GM12878 (cell line): ENCODE measurements around the gene SLC12A2. TPM values are rescaled to one million over a fixed set of nuclear protein-coding genes. Genes with fewer than 3 reads are reported as not detected.

Experiments used
- ATAC-seq: fragments of 200-7000 bp; cut with Tn5 transposase; 3 replicates; pipeline ENCODE4 v1.9.1; 2020; ENCODE audit warnings: mild to moderate bottlenecking, moderate library complexity
- BruUV-seq: library from RNA; stranded (reverse); fragments of 400-500 nt; replicated peaks from 2 replicates; lab custom pipeline; 2021; lab: Mats Ljungman, UMichigan
- CTCF ChIA-PET: fragments of 300-600 bp; sonication (Branson Sonifier 250); formaldehyde crosslinking; extraction: SDS; loops from one replicate; lab custom pipeline; 2021; ENCODE audit warnings: inconsistent platforms; lab: Yijun Ruan, JAX
- POLR2A ChIA-PET: fragments of 350-600 bp; formaldehyde crosslinking; extraction: SDS; loops from one replicate; lab custom pipeline; 2021; ENCODE audit warnings: inconsistent platforms; lab: Charles Lee
- RAD21 ChIA-PET: fragments of 300-600 bp; sonication (Branson Sonifier 250); formaldehyde crosslinking; loops from one replicate; lab custom pipeline; 2023; ENCODE audit warnings: antibody characterized with exemption; ENCODE audit not compliant: unreplicated experiment; lab: Charles Lee
- SMC1A ChIA-PET: fragments of 300-600 bp; sonication (Branson Sonifier 250); formaldehyde crosslinking; loops from one replicate; lab custom pipeline; 2023; ENCODE audit not compliant: unreplicated experiment, uncharacterized antibody; lab: Charles Lee
- DNase-seq: peaks from one replicate; pipeline ENCODE4 v3.0.0-alpha.2; 2011; ENCODE audit warnings: low read depth, low spot score
- FAIRE-seq: peaks from 3 replicates; lab custom pipeline; 2011; peaks lifted over from hg19 to GRCh38; lab: Jason Lieb, UNC
- H2AFZ ChIP-seq: 2 replicates; pipeline ENCODE4 v1.6.0; 2011; ENCODE audit warnings: low read depth, low read length, control low read depth; ENCODE audit not compliant: control insufficient read depth
- H3K27ac ChIP-seq: 2 replicates; pipeline ENCODE4 v1.5.1; 2011; ENCODE audit warnings: control low read depth; ENCODE audit not compliant: control insufficient read depth, insufficient read depth
- H3K27me3 ChIP-seq, 2 experiments: replicated peaks in 1 of 2; 2 replicates each; pipeline versions ENCODE4 v1.6.0 to v1.6.1; 2011; ENCODE audit warnings: low read length in 1 of 2; ENCODE audit not compliant: control insufficient read depth in 2 of 2, insufficient read depth in 2 of 2
- H3K36me3 ChIP-seq, 2 experiments: 2 replicates each; pipeline ENCODE4 v1.5.1; 2011; ENCODE audit warnings: low read length in 1 of 2; ENCODE audit not compliant: control insufficient read depth in 2 of 2, insufficient read depth in 2 of 2
- H3K4me1 ChIP-seq: 2 replicates; pipeline ENCODE4 v1.6.1; 2011; ENCODE audit warnings: mild to moderate bottlenecking, low read length, moderate library complexity, mixed read lengths; ENCODE audit not compliant: control insufficient read depth, insufficient read depth
- H3K4me2 ChIP-seq: 2 replicates; pipeline ENCODE4 v1.6.0; 2011; ENCODE audit warnings: control low read depth; ENCODE audit not compliant: control insufficient read depth, insufficient read depth
- H3K4me3 ChIP-seq: fragments of 200-600 bp; sonication (generic); 2 replicates; pipeline ENCODE4 v1.5.1; 2016
- H3K79me2 ChIP-seq: 2 replicates; pipeline ENCODE4 v1.6.0; 2011; ENCODE audit warnings: low read length; ENCODE audit not compliant: control insufficient read depth, insufficient read depth
- H3K9ac ChIP-seq: 2 replicates; pipeline ENCODE4 v1.8.0; 2011; ENCODE audit warnings: low read length, control low read depth, mixed read lengths; ENCODE audit not compliant: control insufficient read depth, insufficient read depth
- H3K9me3 ChIP-seq: replicated peaks from 3 replicates; pipeline ENCODE4 v1.5.1; 2011; ENCODE audit warnings: mild to moderate bottlenecking, low read length; ENCODE audit not compliant: control insufficient read depth, insufficient read depth
- H4K20me1 ChIP-seq: 2 replicates; pipeline ENCODE4 v1.6.0; 2011; ENCODE audit not compliant: control insufficient read depth, insufficient read depth
- BACH1 ChIP-seq: fragments of 450-650 bp; IDR thresholded peaks from 2 replicates; pipeline ENCODE4 v1.6.1; 2017; ENCODE audit warnings: mild to moderate bottlenecking, borderline replicate concordance
- BMI1 ChIP-seq: fragments of 450-650 bp; IDR thresholded peaks from 2 replicates; pipeline ENCODE4 v1.6.1; 2016; ENCODE audit warnings: mild to moderate bottlenecking, moderate library complexity, borderline replicate concordance
- E4F1 ChIP-seq: fragments of 450-650 bp; IDR thresholded peaks from 2 replicates; pipeline ENCODE4 v1.6.1; 2018; ENCODE audit warnings: borderline replicate concordance, mild to moderate bottlenecking; ENCODE audit not compliant: partially characterized antibody
- FOXM1 ChIP-seq: IDR thresholded peaks from 2 replicates; pipeline ENCODE4 v1.6.1; 2012; ENCODE audit warnings: low read depth, mild to moderate bottlenecking, inconsistent platforms, low read length, moderate library complexity
- HDAC6 ChIP-seq: fragments of 200-600 bp; sonication (generic); IDR thresholded peaks from one replicate; pipeline ENCODE4 v1.8.0; 2017; ENCODE audit warnings: antibody characterized with exemption; ENCODE audit not compliant: unreplicated experiment
- HDGF ChIP-seq: fragments of 450-650 bp; IDR thresholded peaks from 2 replicates; pipeline ENCODE4 v1.6.1; 2016; ENCODE audit warnings: antibody characterized with exemption
- MXI1 ChIP-seq: fragments of 150-350 bp; IDR thresholded peaks from 2 replicates; pipeline ENCODE4 v1.6.1; 2011; ENCODE audit warnings: low read depth, mild to moderate bottlenecking, inconsistent platforms, low read length, improper control_type of control experiment
- SREBF1 ChIP-seq: IDR thresholded peaks from 2 replicates; pipeline ENCODE4 v1.6.1; 2012; ENCODE audit warnings: mild to moderate bottlenecking, low read length
- SUPT20H ChIP-seq: IDR thresholded peaks from 2 replicates; pipeline ENCODE4 v1.6.1; 2011; ENCODE audit warnings: low read depth, mild to moderate bottlenecking, low read length, moderate library complexity, borderline replicate concordance; ENCODE audit not compliant: control insufficient read depth
- TARDBP ChIP-seq: IDR thresholded peaks from 2 replicates; pipeline ENCODE4 v1.6.1; 2016; ENCODE audit warnings: borderline replicate concordance
- WRNIP1 ChIP-seq: IDR thresholded peaks from 2 replicates; pipeline ENCODE4 v1.6.1; 2011; ENCODE audit warnings: low read depth, low read length, improper control_type of control experiment, borderline replicate concordance
- WGBS: methylation state at CpG from one replicate; pipeline ENCODE4 v1.1.6; 2016; ENCODE audit warnings: low lambda C conversion rate; ENCODE audit not compliant: insufficient replicate concordance, insufficient coverage; ENCODE audit errors: missing lambda C conversion rate; 5-methylcytosine and 5-hydroxymethylcytosine counted together
- in situ Hi-C: fragments of 300-500 bp; cut with MboI; formaldehyde crosslinking; loops from 9 replicates; pipeline ENCODE4 v1.14.3; 2018; ENCODE audit warnings: mixed read lengths
- intact Hi-C: fragments of 100-400 bp; cut with micrococcal nuclease; formaldehyde crosslinking; loops from one replicate; pipeline ENCODE4 v1.14.2; 2022; ENCODE audit not compliant: unreplicated experiment
- polyA plus RNA-seq, 11 experiments: library from polyadenylated mRNA; depleted of rRNA in 4 of 11; unstranded in 6 of 11; stranded (reverse) in 5 of 11; fragments of >200 nt; fragmentation: Nextera tagmentation in 4 of 11; fragmentation: Illumina TruSeq in 1 of 11; extraction: Ambion mirVana in 4 of 11; extraction: Trizol in 1 of 11; gene quantifications; 1 replicate in 1 of 11; 2 replicates in 10 of 11; pipeline versions ENCODE4 v1.2.1 to v1.2.3, GENCODE V29; 2011 to 2016; ENCODE audit warnings: inconsistent platforms in 2 of 11, missing spikeins in 2 of 11, low read depth in 1 of 11
- total RNA-seq, 4 experiments: library from RNA; depleted of rRNA in 3 of 4; stranded (reverse); fragments of >200 nt in 3 of 4; fragmentation: Illumina TruSeq in 1 of 4; extraction: Trizol in 1 of 4; gene quantifications; 2 replicates each; pipeline versions ENCODE4 v1.2.1 to v1.2.3, GENCODE V29; 2013 to 2021
- TF ChIP-seq, protein P1 (sequence below): IDR thresholded peaks from 2 replicates; pipeline ENCODE4 v1.6.1; 2012; ENCODE audit warnings: mild to moderate bottlenecking, low read depth, low read length
- TF ChIP-seq, protein P2 (sequence below): fragments of 450-650 bp; IDR thresholded peaks from 2 replicates; pipeline ENCODE4 v1.6.1; 2017; ENCODE audit warnings: antibody characterized with exemption, mild to moderate bottlenecking, moderate library complexity

Gene SLC12A2
- total and polyA plus RNA-seq, 10 of the 15 experiments (the other 5 are each of a cell fraction or from before 2014, with no cell fraction given), result 5.1 to 21.8 (median 10.5) TPM

DNA sequence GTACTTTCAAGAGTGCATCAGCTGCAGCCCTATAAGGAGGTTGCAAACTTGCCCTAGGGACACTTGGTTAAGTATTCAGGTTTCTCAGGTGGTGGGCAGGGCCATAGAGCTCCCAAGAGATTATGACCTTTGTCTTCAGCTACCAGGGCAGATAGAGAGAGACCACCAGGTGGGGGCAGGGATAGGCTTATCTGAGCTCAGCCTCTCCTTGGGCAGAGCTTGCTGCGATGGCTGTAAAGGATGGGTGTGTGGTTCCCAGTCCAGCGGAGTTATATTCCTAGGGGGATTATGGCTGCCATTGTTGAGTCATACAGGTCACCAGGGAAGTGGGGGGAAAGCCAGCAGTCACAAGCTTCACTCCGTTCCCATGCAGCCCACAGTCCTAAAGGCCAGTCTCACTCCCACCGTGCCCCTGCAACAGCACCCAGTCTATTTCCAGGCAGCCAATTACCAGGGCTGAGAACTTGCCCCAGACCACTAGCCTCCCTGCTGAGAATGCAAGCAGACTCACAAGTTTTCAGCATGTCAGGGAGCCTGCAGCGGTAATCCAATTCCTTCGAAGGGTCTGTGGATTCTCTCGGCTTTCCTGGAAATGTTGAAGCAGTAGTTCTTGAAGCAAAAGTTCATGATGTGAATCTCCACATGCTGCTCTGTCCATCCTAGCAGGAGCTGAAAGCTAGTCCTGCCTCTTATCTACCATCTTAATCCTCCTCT, 151.5 kb downstream of the SLC12A2 start (continued):
- TF ChIP-seq E4F1, result no peak

DNA sequence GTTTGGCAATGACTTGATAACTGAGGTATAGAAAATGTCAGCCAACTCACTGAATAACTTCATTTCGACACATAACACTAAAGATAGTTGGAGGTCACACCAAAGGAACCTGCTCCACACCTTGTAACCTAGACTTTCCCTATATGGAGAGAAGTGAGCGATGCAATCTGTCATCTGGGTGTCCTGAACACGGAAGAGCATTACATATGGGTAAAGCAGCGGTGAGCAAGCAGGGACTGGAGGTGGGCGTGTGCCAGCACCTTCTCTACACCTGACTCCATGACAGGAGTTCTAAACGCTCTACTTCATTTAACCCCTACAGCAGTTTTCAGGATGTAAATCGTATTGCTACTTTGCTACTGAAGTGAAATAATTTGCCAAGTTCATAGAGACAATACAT, 152.8 kb downstream of the SLC12A2 start:
- Histone ChIP-seq H3K4me2 (no peak overlapping the region), H3K27ac (no peak overlapping the region), H2AFZ (no peak overlapping the region), H3K27me3 (no peaks in the 10 kb centered on the region), H3K4me1 (no peaks in the 10 kb centered on the region), H3K9ac (no peak overlapping the region), H4K20me1 (no peaks in the 10 kb centered on the region), H3K9me3 (no peaks in the 10 kb centered on the region), H3K79me2 (no peaks in the 10 kb centered on the region), H3K36me3 (no peaks in the 10 kb centered on the region), H3K4me3 (no peak overlapping the region)
- RAD21 ChIA-PET, result interaction anchor here (1.3 kb wide), 1 partner anchor 23 kb away, joined by 3 read pairs; no protein-coding TSS in a partner anchor
- FAIRE-seq (no peak), DNase-seq (no peak), ATAC-seq (no peak)
- in situ Hi-C loops (no loop called here), intact Hi-C loops (no loop called here)
- POLR2A ChIA-PET, result no interaction called here
- WGBS, result 29% methylated on average over 7 of the region's 7 CpGs
- BruUV-seq, result no TSS peak
- SMC1A ChIA-PET, result interaction anchor here (0.9 to 2.2 kb wide), 4 partner anchors 21 to 255 kb away, joined by 3 to 7 read pairs (median 4); no protein-coding TSS in a partner anchor
- CTCF ChIA-PET, result no interaction called here
- no peak for TF ChIP-seq FOXM1
- TF ChIP-seq BACH1, result no peak
- TF ChIP-seq SREBF1, result no peak
- no peak for TF ChIP-seq HDAC6
- no peak for TF ChIP-seq BMI1
- no peak for TF ChIP-seq HDGF
- TF ChIP-seq, protein P1, sequence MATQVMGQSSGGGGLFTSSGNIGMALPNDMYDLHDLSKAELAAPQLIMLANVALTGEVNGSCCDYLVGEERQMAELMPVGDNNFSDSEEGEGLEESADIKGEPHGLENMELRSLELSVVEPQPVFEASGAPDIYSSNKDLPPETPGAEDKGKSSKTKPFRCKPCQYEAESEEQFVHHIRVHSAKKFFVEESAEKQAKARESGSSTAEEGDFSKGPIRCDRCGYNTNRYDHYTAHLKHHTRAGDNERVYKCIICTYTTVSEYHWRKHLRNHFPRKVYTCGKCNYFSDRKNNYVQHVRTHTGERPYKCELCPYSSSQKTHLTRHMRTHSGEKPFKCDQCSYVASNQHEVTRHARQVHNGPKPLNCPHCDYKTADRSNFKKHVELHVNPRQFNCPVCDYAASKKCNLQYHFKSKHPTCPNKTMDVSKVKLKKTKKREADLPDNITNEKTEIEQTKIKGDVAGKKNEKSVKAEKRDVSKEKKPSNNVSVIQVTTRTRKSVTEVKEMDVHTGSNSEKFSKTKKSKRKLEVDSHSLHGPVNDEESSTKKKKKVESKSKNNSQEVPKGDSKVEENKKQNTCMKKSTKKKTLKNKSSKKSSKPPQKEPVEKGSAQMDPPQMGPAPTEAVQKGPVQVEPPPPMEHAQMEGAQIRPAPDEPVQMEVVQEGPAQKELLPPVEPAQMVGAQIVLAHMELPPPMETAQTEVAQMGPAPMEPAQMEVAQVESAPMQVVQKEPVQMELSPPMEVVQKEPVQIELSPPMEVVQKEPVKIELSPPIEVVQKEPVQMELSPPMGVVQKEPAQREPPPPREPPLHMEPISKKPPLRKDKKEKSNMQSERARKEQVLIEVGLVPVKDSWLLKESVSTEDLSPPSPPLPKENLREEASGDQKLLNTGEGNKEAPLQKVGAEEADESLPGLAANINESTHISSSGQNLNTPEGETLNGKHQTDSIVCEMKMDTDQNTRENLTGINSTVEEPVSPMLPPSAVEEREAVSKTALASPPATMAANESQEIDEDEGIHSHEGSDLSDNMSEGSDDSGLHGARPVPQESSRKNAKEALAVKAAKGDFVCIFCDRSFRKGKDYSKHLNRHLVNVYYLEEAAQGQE, result no peak
- no peak for TF ChIP-seq TARDBP
- TF ChIP-seq, protein P2, sequence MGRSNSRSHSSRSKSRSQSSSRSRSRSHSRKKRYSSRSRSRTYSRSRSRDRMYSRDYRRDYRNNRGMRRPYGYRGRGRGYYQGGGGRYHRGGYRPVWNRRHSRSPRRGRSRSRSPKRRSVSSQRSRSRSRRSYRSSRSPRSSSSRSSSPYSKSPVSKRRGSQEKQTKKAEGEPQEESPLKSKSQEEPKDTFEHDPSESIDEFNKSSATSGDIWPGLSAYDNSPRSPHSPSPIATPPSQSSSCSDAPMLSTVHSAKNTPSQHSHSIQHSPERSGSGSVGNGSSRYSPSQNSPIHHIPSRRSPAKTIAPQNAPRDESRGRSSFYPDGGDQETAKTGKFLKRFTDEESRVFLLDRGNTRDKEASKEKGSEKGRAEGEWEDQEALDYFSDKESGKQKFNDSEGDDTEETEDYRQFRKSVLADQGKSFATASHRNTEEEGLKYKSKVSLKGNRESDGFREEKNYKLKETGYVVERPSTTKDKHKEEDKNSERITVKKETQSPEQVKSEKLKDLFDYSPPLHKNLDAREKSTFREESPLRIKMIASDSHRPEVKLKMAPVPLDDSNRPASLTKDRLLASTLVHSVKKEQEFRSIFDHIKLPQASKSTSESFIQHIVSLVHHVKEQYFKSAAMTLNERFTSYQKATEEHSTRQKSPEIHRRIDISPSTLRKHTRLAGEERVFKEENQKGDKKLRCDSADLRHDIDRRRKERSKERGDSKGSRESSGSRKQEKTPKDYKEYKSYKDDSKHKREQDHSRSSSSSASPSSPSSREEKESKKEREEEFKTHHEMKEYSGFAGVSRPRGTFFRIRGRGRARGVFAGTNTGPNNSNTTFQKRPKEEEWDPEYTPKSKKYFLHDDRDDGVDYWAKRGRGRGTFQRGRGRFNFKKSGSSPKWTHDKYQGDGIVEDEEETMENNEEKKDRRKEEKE, result no peak
- no peak for TF ChIP-seq WRNIP1
- TF ChIP-seq MXI1, result no peak
- no peak for TF ChIP-seq SUPT20H
